CD4-positive, CD25-positive, alpha-beta regulatory T cell (primary cell): ENCODE measurements around the gene BCL2L11. TPM values are rescaled to one million over a fixed set of nuclear protein-coding genes. Genes with fewer than 3 reads are reported as not detected.

Source experiments
- ATAC-seq, 2 donors: fragments of 150-1000 bp; cut with Tn5 transposase; one replicate each; pipeline ENCODE4 v1.10.0; 2021; ENCODE audit warnings: low read depth in 2 of 2, moderate number of reproducible peaks in 2 of 2, moderate library complexity in 1 of 2
- DNase-seq, 3 donors: peaks; one replicate each; pipeline versions ENCODE4 v3.0.0 to v3.0.0-alpha.2; 2012 to 2022; ENCODE audit warnings: mixed read lengths in 1 of 3
- H3K27ac ChIP-seq: one replicate; pipeline ENCODE4 v1.7.0; 2013; ENCODE audit warnings: mild to moderate bottlenecking, low read length; ENCODE audit not compliant: insufficient read depth, poor library complexity, severe bottlenecking
- H3K27me3 ChIP-seq: one replicate; pipeline ENCODE4 v1.7.0; 2013; ENCODE audit warnings: low read length; ENCODE audit not compliant: control insufficient read depth, insufficient read depth
- H3K36me3 ChIP-seq: one replicate; pipeline ENCODE4 v1.7.0; 2013; ENCODE audit warnings: mild to moderate bottlenecking, low read length, moderate library complexity; ENCODE audit not compliant: control insufficient read depth, insufficient read depth
- H3K4me1 ChIP-seq: 2 replicates; pipeline ENCODE4 v1.7.0; 2013; ENCODE audit warnings: mild to moderate bottlenecking, low read length; ENCODE audit not compliant: insufficient read depth, control insufficient read depth, poor library complexity, severe bottlenecking
- H3K4me3 ChIP-seq: one replicate; pipeline ENCODE4 v1.7.0; 2013; ENCODE audit warnings: low read depth, mild to moderate bottlenecking, low read length, moderate library complexity
- H3K9me3 ChIP-seq, 2 experiments: 1 replicate in 1 of 2; 2 replicates in 1 of 2; pipeline ENCODE4 v1.7.0; 2013; ENCODE audit warnings: low read length in 2 of 2, mild to moderate bottlenecking in 1 of 2, moderate library complexity in 1 of 2; ENCODE audit not compliant: control insufficient read depth in 2 of 2
- H3K27ac Mint-ChIP-seq, 3 donors: one replicate each; pipeline ENCODE4 v1.8.0; 2020 to 2022; ENCODE audit warnings: mild to moderate bottlenecking in 3 of 3, mixed read lengths in 3 of 3, moderate library complexity in 2 of 3
- H3K27me3 Mint-ChIP-seq: one replicate; pipeline ENCODE4 v1.8.0; 2022; ENCODE audit warnings: mild to moderate bottlenecking, mixed read lengths
- H3K36me3 Mint-ChIP-seq: one replicate; pipeline ENCODE4 v1.8.0; 2020; ENCODE audit warnings: mixed read lengths
- H3K4me1 Mint-ChIP-seq, 4 donors: one replicate each; pipeline ENCODE4 v1.8.0; 2020 to 2022; ENCODE audit warnings: mixed read lengths in 4 of 4, mild to moderate bottlenecking in 1 of 4
- H3K4me3 Mint-ChIP-seq, 4 donors: one replicate each; pipeline ENCODE4 v1.8.0; 2020 to 2022; ENCODE audit warnings: mild to moderate bottlenecking in 4 of 4, mixed read lengths in 4 of 4, moderate library complexity in 3 of 4
- H3K9me3 Mint-ChIP-seq, 7 donors: one replicate each; pipeline ENCODE4 v1.8.0; 2020 to 2022; ENCODE audit warnings: mixed read lengths in 7 of 7, mild to moderate bottlenecking in 3 of 7, moderate library complexity in 2 of 7
- polyA plus RNA-seq, 4 donors: library from polyadenylated mRNA; unstranded; fragments of 300-500 nt; fragmentation: Illumina TruSeq; gene quantifications; one replicate each; pipeline ENCODE4 v1.2.3, GENCODE V29; 2021
- total RNA-seq: library from RNA; stranded (reverse); gene quantifications from one replicate; pipeline ENCODE4 v1.2.3, GENCODE V29; 2022

BCL2L11 gene
- total and polyA plus RNA-seq, 5 donors from 2014 or later, result 18.0 to 96.0 (median 31.9) TPM

DNA sequence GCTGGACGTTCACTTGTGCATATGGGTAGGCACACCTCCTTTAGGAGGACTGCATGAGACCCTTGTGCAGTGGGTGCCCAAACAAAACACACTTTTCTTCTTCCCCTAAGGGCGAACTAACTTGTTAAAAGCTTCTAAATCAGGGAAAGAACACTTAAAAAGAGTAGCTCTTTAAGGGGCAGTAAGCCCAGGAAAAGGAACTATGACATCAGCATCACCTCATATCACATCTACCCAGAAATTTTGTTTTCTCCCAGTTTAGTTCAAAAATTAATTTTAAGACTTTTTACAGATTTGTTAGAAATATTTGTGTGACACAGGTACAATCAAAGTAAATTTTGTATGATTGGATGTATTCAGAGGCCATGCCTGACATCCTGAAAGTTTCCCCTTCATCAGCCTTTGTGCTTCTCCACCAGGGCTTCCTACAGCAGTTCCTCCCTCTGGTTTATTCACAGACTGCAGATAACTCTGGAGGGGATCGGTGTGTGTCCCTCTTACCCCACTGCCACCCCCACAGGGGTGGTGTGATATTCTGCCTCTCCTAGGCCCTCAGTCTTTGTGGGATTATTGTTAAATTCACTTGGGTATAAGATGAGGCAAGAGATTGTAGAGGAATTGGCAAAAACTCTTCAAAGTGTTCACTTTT is 27.6 kb downstream of the BCL2L11 start:
- Histone ChIP-seq H3K27me3 (peaks cover 3% of the 10 kb centered on the region), H3K4me1 (no peaks in the 10 kb centered on the region), H3K9me3 (no peaks in the 10 kb centered on the region), H3K36me3 (peaks cover 30% of the 10 kb centered on the region), H3K27ac (no peak overlapping the region), H3K4me3 (no peak overlapping the region)
- Mint-ChIP-seq H3K4me1 (peaks cover 8 to 33% (median 18%) of the 10 kb centered on the region in 4 donors), H3K36me3 (peaks cover 46% of the 10 kb centered on the region), H3K27me3 (peaks cover 12% of the 10 kb centered on the region), H3K27ac (no peak overlapping the region), H3K9me3 (no peaks in the 10 kb centered on the region), H3K4me3 (no peak overlapping the region)
- no peak for ATAC-seq
- no peak for DNase-seq

DNA sequence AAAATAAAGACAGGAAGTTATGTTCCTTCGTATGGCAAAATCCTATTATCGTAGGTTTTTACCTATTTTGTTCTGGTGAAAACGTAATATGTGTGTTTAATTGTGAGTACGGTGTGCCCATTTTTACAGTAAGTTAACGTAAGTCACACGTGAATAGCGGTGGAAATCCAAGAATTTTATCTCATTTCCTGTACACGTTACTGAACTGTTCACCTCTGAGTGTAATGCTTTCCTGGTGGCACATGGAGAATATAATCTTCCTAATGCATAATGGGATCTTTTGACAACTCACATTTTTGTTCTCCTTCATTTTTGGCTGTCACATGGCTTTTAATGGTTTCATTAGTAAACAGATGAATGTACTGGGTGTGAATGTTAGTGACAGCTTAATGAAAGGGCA is 28.2 kb downstream of the BCL2L11 start:
- peaks cover 33% of the 10 kb centered on the region for H3K36me3 ChIP-seq
- H3K9me3 Mint-ChIP-seq, result no peaks in the 10 kb centered on the region
- H3K36me3 Mint-ChIP-seq, result peaks cover 48% of the 10 kb centered on the region
- no peaks in the 10 kb centered on the region for H3K27me3 ChIP-seq
- no peak overlapping the region for H3K4me3 Mint-ChIP-seq
- peaks cover 8 to 31% (median 18%) of the 10 kb centered on the region in 4 donors for H3K4me1 Mint-ChIP-seq
- no peak overlapping the region for H3K4me3 ChIP-seq
- DNase-seq (no peak), ATAC-seq (no peak)
- no peaks in the 10 kb centered on the region for H3K9me3 ChIP-seq
- H3K27me3 Mint-ChIP-seq, result peaks cover 8% of the 10 kb centered on the region
- H3K27ac ChIP-seq, result no peak overlapping the region
- H3K4me1 ChIP-seq, result no peaks in the 10 kb centered on the region
- no peak overlapping the region for H3K27ac Mint-ChIP-seq

DNA sequence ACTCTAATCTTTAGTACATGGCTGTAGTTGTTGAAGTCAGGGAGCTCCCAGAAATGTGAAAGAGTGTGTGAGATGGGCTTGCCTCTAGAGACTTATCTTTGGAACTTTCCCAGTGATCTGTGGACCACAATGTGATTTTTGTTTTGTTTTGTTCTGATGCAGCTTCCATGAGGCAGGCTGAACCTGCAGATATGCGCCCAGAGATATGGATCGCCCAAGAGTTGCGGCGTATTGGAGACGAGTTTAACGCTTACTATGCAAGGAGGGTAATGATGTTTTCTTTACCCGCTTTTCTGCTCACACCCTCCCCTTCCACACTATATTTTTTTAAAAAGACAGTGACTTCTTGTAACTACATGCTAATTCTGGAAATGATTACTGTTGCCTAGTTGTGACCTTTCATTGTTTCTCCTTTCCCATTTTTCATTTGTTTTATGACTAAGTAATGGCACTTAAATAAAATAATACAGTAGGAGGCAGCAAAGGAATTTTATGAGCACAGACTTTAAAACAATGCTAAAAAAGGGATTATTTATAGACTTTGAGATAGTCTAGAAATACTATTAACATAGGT is 29.3 kb downstream of the BCL2L11 start:
- no peak overlapping the region for H3K27ac ChIP-seq
- no peak for DNase-seq
- no peak overlapping the region for H3K4me3 ChIP-seq
- H3K27me3 ChIP-seq, result no peaks in the 10 kb centered on the region
- H3K4me3 Mint-ChIP-seq, result no peak overlapping the region
- peaks cover 48% of the 10 kb centered on the region for H3K36me3 Mint-ChIP-seq
- H3K4me1 ChIP-seq, result no peaks in the 10 kb centered on the region
- H3K27me3 Mint-ChIP-seq, result peaks cover 11% of the 10 kb centered on the region
- H3K4me1 Mint-ChIP-seq, result peaks cover 10 to 28% (median 16%) of the 10 kb centered on the region in 4 donors
- no peak for ATAC-seq
- H3K36me3 ChIP-seq, result peaks cover 32% of the 10 kb centered on the region
- no peaks in the 10 kb centered on the region for H3K9me3 ChIP-seq
- no peaks in the 10 kb centered on the region for H3K9me3 Mint-ChIP-seq
- H3K27ac Mint-ChIP-seq, result peak overlapping the region in 1 of 3 donors; percentile 8

DNA sequence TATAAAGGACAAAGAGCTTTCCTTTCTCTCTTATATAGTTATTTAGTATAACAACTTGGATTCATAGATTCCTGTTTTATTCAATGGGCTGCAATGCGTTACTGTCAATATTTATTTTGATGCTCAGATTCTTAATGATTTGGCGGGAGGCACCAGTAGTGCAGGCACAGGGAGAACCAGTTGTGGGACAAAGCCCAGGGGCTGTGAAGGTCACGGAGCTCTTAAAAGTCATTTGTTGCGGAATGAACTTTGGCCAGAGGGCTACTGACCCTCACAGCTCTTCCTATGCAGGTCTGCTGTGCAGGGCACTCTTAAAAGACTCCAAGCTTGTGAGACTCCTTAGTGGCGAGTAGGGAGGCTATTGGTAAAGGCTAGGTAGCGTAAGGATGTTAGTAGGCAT is 34.0 kb downstream of the BCL2L11 start:
- H3K27ac Mint-ChIP-seq, result peak overlapping the region in 1 of 3 donors; percentile 5
- H3K36me3 Mint-ChIP-seq, result peaks cover 77% of the 10 kb centered on the region
- H3K4me1 Mint-ChIP-seq, result peaks cover 6 to 19% (median 14%) of the 10 kb centered on the region in 4 donors
- no peak for ATAC-seq
- Histone ChIP-seq H3K9me3 (no peaks in the 10 kb centered on the region), H3K4me3 (no peak overlapping the region), H3K27ac (no peak overlapping the region), H3K27me3 (no peaks in the 10 kb centered on the region), H3K4me1 (no peaks in the 10 kb centered on the region), H3K36me3 (peaks cover 34% of the 10 kb centered on the region)
- H3K4me3 Mint-ChIP-seq, result no peak overlapping the region
- H3K9me3 Mint-ChIP-seq, result peaks cover 0 to 1% (median 0%) of the 10 kb centered on the region in 7 donors
- H3K27me3 Mint-ChIP-seq, result peaks cover 17% of the 10 kb centered on the region
- DNase-seq, result no peak

DNA sequence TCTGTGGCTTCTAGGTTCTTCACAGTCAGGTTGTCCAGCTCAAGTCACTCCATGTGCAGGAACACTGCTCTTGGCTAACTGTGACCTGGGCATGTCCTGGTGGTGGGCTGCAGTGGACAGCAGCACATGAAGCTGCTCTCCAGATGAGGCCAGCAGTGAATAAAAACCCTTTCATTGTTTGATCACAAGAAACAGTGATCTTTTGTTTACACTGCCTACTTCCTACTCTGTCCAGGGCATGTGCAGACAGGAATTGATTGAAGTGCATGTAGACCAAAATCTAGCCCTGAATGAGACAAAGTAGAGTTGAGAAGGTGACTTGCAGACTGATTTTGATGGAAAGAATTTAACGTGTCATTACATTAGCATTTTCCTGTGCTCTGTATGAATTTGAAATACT is 34.9 kb downstream of the BCL2L11 start:
- Mint-ChIP-seq H3K4me1 (peaks cover 0 to 21% (median 14%) of the 10 kb centered on the region in 4 donors), H3K36me3 (peaks cover 77% of the 10 kb centered on the region), H3K27ac (no peak overlapping the region), H3K4me3 (no peak overlapping the region), H3K27me3 (peaks cover 15% of the 10 kb centered on the region), H3K9me3 (peaks cover 0 to 1% (median 0%) of the 10 kb centered on the region in 7 donors)
- H3K9me3 ChIP-seq, result no peaks in the 10 kb centered on the region
- H3K27ac ChIP-seq, result no peak overlapping the region
- peaks cover 38% of the 10 kb centered on the region for H3K36me3 ChIP-seq
- ATAC-seq (no peak), DNase-seq (no peak)
- H3K4me3 ChIP-seq, result no peak overlapping the region
- H3K27me3 ChIP-seq, result no peaks in the 10 kb centered on the region
- no peaks in the 10 kb centered on the region for H3K4me1 ChIP-seq

DNA sequence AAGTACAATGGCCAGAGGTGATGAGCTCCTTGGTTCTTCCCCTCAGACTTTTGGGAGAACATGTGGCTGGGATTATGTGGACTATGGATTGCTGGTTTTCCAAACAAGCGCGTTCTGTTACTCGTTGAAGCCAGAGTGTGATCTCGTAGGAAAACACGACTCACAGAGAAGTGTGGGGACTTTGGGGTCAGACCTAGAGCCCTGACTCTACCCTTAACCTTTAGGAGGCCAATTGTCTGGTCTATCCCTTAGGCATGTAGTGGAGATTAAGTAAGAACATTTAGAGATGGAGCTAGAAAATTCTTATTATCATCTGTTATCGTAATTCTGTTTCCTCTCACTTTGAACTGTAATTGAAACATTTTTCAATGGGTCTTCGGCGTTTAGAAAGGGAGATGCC is 35.8 kb downstream of the BCL2L11 start:
- H3K27ac Mint-ChIP-seq, result peak overlapping the region in 1 of 3 donors; percentile 36
- H3K27me3 Mint-ChIP-seq, result peaks cover 22% of the 10 kb centered on the region
- Histone ChIP-seq H3K27ac (no peak overlapping the region), H3K36me3 (peaks cover 32% of the 10 kb centered on the region), H3K4me3 (no peak overlapping the region), H3K27me3 (no peaks in the 10 kb centered on the region), H3K4me1 (no peaks in the 10 kb centered on the region), H3K9me3 (no peaks in the 10 kb centered on the region)
- DNase-seq, result no peak
- peaks cover 79% of the 10 kb centered on the region for H3K36me3 Mint-ChIP-seq
- H3K4me1 Mint-ChIP-seq, result peaks cover 0 to 26% (median 16%) of the 10 kb centered on the region in 4 donors
- no peak for ATAC-seq
- H3K4me3 Mint-ChIP-seq, result no peak overlapping the region
- peaks cover 0 to 1% (median 0%) of the 10 kb centered on the region in 7 donors for H3K9me3 Mint-ChIP-seq

DNA sequence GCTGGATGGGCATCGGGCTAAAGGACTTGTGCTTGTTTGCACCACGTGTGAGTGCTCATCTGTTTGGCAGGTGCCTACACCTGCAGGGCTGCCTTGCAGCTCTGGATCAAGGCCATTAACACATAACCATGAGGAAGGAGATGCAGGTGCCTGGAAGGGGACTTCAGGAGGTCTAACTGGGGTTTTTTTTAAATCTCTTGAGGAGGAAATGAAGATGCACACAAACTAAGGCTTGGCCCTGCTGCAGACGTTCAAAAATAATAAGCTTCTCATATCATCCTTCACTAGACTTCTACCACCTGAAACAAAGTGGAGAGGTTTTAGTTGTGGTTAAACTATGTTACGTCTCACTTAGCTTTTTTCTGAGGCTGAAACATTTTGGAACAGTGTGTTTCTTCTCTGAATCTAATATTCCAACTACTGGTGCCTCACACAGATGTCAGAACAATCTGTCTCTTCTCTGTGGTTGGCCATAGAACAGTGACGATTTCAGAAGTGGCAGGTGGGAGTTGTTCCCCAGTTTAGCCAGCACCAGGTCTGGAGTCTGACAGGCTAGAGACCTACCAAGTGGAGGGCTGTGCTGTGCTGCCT is 36.5 kb downstream of the BCL2L11 start:
- Mint-ChIP-seq H3K27ac (peak overlapping the region in 1 of 3 donors; percentile 82), H3K9me3 (peaks cover 0 to 1% (median 0%) of the 10 kb centered on the region in 7 donors), H3K4me1 (peaks cover under 1 to 31% (median 20%) of the 10 kb centered on the region in 4 donors), H3K4me3 (no peak overlapping the region), H3K27me3 (peaks cover 22% of the 10 kb centered on the region), H3K36me3 (peaks cover 79% of the 10 kb centered on the region)
- Histone ChIP-seq H3K9me3 (no peaks in the 10 kb centered on the region), H3K4me1 (peaks cover 4% of the 10 kb centered on the region), H3K27ac (no peak overlapping the region), H3K4me3 (no peak overlapping the region), H3K36me3 (peaks cover 28% of the 10 kb centered on the region), H3K27me3 (no peaks in the 10 kb centered on the region)
- ATAC-seq (no peak), DNase-seq (no peak)
